Esophagus squamous epithelium (tissue), 5 donors: Measurements from ENCODE around the gene ZNF274. TPM values are rescaled to one million over a fixed set of nuclear protein-coding genes. Genes with fewer than 3 reads are reported as not detected.

Source experiments
- DNase-seq: peaks from one replicate; lab custom pipeline; 2025; lab: John Stamatoyannopoulos, UW
- H3K27ac ChIP-seq, 4 donors: fragments of 200-600 bp; sonication (generic); one replicate each; pipeline ENCODE4 v1.5.1; 2016 to 2019; ENCODE audit warnings: mild to moderate bottlenecking in 1 of 4
- H3K27me3 ChIP-seq, 4 donors: fragments of 200-600 bp; sonication (generic); 1 replicate in 3 of 4; 2 replicates in 1 of 4; pipeline versions ENCODE4 v1.5.1 to v1.6.0; 2017 to 2021; ENCODE audit warnings: antibody characterized with exemption in 1 of 4
- H3K36me3 ChIP-seq, 3 donors: fragments of 200-600 bp; sonication (generic); one replicate each; pipeline ENCODE4 v1.5.1; 2016 to 2019
- H3K4me1 ChIP-seq, 3 donors: fragments of 200-600 bp; sonication (generic); one replicate each; pipeline ENCODE4 v1.5.1; 2017 to 2019
- H3K4me3 ChIP-seq, 4 donors: fragments of 200-600 bp; sonication (generic); 1 replicate in 3 of 4; 2 replicates in 1 of 4; pipeline ENCODE4 v1.5.1; 2016 to 2019; ENCODE audit warnings: mild to moderate bottlenecking in 2 of 4, moderate library complexity in 1 of 4
- H3K9me3 ChIP-seq, 3 donors: fragments of 200-600 bp; sonication (generic); one replicate each; pipeline ENCODE4 v1.5.1; 2016 to 2019
- POLR2A ChIP-seq, 4 donors: fragments of 450-650 bp; IDR thresholded peaks; one replicate each; pipeline ENCODE4 v1.6.1; 2017; ENCODE audit warnings: antibody characterized with exemption in 4 of 4, mild to moderate bottlenecking in 4 of 4, moderate library complexity in 3 of 4
- WGBS, 2 donors: methylation state at CpG; one replicate each; pipeline ENCODE4 v1.1.5; 2018; 5-methylcytosine and 5-hydroxymethylcytosine counted together
- intact Hi-C: fragments of 100-400 bp; cut with DNase I; formaldehyde crosslinking; loops from one replicate; pipeline ENCODE4 v1.15.0; 2022
- total RNA-seq, 4 donors: library from RNA; depleted of rRNA; stranded (reverse); fragments of >200 nt; gene quantifications; one replicate each; pipeline ENCODE4 v1.1.0, GENCODE V29; 2016
- TF ChIP-seq, protein P1 (sequence below), 6 experiments: fragments of 450-650 bp in 4 of 6; fragments of 200-600 bp in 2 of 6; sonication (generic) in 2 of 6; IDR thresholded peaks; one replicate each; pipeline ENCODE4 v1.5.1; 2016 to 2019; ENCODE audit warnings: antibody characterized with exemption in 6 of 6, mild to moderate bottlenecking in 4 of 6, moderate library complexity in 4 of 6
- donor health status: DM: yes; HTN: yes; CAD: no.

The ZNF274 gene
- total RNA-seq, 4 donors from 2014 or later, result 20.4 to 28.6 (median 24.9) TPM

DNA sequence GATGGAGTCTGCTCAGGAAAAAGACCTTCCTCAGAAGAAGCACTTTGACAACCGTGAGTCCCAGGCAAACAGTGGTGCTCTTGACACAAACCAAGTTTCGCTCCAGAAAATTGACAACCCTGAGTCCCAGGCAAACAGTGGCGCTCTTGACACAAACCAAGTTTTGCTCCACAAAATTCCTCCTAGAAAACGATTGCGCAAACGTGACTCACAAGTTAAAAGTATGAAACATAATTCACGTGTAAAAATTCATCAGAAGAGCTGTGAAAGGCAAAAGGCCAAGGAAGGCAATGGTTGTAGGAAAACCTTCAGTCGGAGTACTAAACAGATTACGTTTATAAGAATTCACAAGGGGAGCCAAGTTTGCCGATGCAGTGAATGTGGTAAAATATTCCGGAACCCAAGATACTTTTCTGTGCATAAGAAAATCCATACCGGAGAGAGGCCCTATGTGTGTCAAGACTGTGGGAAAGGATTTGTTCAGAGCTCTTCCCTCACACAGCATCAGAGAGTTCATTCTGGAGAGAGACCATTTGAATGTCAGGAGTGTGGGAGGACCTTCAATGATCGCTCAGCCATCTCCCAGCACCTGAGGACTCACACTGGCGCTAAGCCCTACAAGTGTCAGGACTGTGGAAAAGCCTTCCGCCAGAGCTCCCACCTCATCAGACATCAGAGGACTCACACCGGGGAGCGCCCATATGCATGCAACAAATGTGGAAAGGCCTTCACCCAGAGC, 29.6 kb downstream of the ZNF274 start:
- intact Hi-C loops, result no loop called here
- Histone ChIP-seq H3K36me3 (peaks cover 55 to 69% (median 60%) of the 10 kb centered on the region in 3 donors), H3K4me3 (peak overlapping the region in 1 of 4 donors; percentile 32), H3K27ac (no peak overlapping the region), H3K4me1 (no peaks in the 10 kb centered on the region), H3K27me3 (no peaks in the 10 kb centered on the region), H3K9me3 (peaks cover 30 to 100% (median 98%) of the 10 kb centered on the region in 3 donors)
- no peak for DNase-seq
- 96 to 98% methylated on average over 13 to 17 of the region's 17 CpGs for WGBS, 2 donors
- no peak for TF ChIP-seq POLR2A (IDR thresholded peaks at IDR 0.05)
- TF ChIP-seq, protein P1, sequence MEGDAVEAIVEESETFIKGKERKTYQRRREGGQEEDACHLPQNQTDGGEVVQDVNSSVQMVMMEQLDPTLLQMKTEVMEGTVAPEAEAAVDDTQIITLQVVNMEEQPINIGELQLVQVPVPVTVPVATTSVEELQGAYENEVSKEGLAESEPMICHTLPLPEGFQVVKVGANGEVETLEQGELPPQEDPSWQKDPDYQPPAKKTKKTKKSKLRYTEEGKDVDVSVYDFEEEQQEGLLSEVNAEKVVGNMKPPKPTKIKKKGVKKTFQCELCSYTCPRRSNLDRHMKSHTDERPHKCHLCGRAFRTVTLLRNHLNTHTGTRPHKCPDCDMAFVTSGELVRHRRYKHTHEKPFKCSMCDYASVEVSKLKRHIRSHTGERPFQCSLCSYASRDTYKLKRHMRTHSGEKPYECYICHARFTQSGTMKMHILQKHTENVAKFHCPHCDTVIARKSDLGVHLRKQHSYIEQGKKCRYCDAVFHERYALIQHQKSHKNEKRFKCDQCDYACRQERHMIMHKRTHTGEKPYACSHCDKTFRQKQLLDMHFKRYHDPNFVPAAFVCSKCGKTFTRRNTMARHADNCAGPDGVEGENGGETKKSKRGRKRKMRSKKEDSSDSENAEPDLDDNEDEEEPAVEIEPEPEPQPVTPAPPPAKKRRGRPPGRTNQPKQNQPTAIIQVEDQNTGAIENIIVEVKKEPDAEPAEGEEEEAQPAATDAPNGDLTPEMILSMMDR (IDR thresholded peaks at IDR 0.05), result no peak

DNA sequence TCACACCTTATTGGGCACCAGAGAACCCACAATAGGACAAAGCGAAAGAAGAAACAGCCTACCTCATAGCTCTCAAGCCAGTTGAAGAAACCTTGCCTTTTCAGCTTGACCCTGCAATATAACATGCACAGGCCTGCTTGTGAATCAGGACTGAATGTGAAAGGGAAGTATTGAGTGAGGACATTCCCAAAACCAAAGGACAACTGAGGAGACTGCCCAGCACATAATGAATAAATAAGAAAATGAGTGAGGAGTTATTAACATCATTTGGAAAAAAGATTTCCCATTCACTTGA, 30.2 kb downstream of the ZNF274 start:
- 83% methylated on average over 1 of the region's 1 CpG for WGBS, 2 donors
- TF ChIP-seq POLR2A (IDR thresholded peaks at IDR 0.05), result no peak
- TF ChIP-seq, protein P1 (IDR thresholded peaks at IDR 0.05), result no peak

DNA sequence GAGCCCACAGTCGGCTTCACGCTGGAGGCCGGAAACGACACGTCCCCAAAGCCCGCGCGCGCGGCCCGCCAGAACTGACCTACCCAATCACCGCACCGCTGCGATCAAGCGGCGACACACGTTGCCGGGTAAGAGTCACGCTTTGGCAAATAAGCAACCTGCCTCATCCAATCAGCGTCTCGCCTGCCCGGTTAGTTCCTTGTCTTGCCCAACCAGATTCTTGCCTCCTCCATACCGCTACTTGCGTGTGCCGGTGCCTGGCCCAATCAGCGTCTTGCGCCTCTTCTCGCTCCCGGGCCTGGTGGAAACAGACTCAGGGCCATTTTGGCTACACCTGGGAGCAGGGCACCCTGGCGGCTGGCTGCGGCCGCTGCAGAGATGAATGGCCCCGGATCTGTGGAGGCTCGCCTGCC, 34.2 kb downstream of the ZNF274 start:
- Histone ChIP-seq H3K36me3 (peaks cover 10 to 23% (median 16%) of the 10 kb centered on the region in 3 donors), H3K4me3 (no peak overlapping the region), H3K27ac (no peak overlapping the region), H3K27me3 (no peaks in the 10 kb centered on the region), H3K4me1 (no peaks in the 10 kb centered on the region), H3K9me3 (peaks cover 7 to 100% (median 66%) of the 10 kb centered on the region in 3 donors)
- TF ChIP-seq POLR2A (IDR thresholded peaks at IDR 0.05), result no peak
- TF ChIP-seq, protein P1 (IDR thresholded peaks at IDR 0.05), result no peak
- 64 to 73% methylated on average over 3 to 15 of the region's 34 CpGs for WGBS, 2 donors
- intact Hi-C loops, result no loop called here
- DNase-seq, result no peak

More for the DNA sequence above, 30.2 kb downstream of the ZNF274 start:
- no peak overlapping the region for H3K27ac ChIP-seq
- H3K27me3 ChIP-seq, result no peaks in the 10 kb centered on the region
- intact Hi-C loops, result no loop called here
- no peaks in the 10 kb centered on the region for H3K4me1 ChIP-seq
- H3K9me3 ChIP-seq, result peaks cover 26 to 100% (median 98%) of the 10 kb centered on the region in 3 donors
- H3K4me3 ChIP-seq, result no peak overlapping the region
- peaks cover 50 to 64% (median 55%) of the 10 kb centered on the region in 3 donors for H3K36me3 ChIP-seq
- no peak for DNase-seq

DNA sequence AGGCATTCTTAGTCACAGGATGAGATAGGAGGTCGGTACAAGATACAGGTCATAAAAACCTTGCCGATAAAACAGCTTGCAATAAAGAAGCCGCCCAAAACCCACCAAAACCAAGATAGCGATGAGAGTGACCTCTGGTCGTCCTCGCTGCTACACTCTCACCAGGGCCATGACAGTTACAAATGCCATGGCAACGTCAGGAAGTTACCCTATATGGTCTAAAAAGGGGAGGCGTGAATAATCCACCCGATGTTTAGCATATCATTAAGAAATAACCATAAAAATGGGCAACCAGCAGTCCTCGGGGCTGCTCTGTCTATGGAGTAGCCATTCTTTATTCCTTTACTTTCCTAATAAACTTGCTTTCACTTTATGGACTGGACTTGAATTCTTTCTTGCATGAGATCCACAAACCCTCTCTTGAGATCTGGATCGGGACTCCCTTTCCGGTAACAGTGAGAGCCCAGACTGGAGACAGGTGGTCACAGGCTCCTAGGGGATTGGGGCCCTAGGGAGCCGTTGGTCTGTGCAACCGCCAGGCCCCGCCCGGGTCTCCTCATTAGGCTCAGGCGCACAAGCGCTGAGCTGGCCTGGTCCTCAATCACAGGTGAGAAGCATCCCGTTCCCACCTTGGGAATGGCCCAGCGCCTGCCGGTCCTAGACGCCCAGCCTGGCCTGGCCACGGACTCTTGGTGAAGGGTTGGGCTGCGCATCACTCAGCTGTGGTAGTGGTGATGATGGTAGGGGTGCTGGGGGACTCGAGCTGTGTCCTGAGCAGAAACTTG, 34.9 kb downstream of the ZNF274 start:
- no peak overlapping the region for H3K4me3 ChIP-seq
- H3K27ac ChIP-seq, result no peak overlapping the region
- peaks cover 6 to 98% (median 62%) of the 10 kb centered on the region in 3 donors for H3K9me3 ChIP-seq
- TF ChIP-seq, protein P1 (IDR thresholded peaks at IDR 0.05), result no peak
- TF ChIP-seq POLR2A (IDR thresholded peaks at IDR 0.05), result no peak
- intact Hi-C loops, result no loop called here
- H3K4me1 ChIP-seq, result no peaks in the 10 kb centered on the region
- H3K36me3 ChIP-seq, result peaks cover 2 to 16% (median 9%) of the 10 kb centered on the region in 3 donors
- 91 to 95% methylated on average over 14 to 16 of the region's 25 CpGs for WGBS, 2 donors
- DNase-seq, result no peak
- no peaks in the 10 kb centered on the region for H3K27me3 ChIP-seq

DNA sequence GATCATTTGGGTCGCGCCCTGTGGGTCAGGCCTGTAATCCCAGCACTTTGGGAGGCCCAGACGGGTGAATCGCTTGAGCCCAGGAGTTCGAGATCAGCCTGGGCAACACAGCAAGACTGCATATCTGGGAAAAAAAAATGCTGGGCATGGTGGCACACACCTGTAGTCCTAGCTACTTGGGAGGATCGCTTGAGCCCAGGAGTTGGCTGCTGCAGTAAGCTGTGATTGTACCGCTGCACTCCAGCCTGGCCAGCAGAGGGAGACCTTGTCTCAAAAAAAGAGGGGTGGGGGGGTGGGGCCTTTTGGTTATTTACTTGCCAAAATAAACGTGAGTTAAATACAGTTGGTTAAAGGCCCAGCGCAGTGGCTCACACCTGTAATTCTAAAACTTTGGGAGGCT, 36.0 kb downstream of the ZNF274 start:
- H3K4me3 ChIP-seq, result no peak overlapping the region
- H3K4me1 ChIP-seq, result no peaks in the 10 kb centered on the region
- peaks cover 0 to 5% (median 3%) of the 10 kb centered on the region in 3 donors for H3K36me3 ChIP-seq
- TF ChIP-seq POLR2A (IDR thresholded peaks at IDR 0.05), result no peak
- TF ChIP-seq, protein P1 (IDR thresholded peaks at IDR 0.05), result peak in 1 of 6 experiments; percentile 20
- peaks cover 5 to 98% (median 60%) of the 10 kb centered on the region in 3 donors for H3K9me3 ChIP-seq
- H3K27me3 ChIP-seq, result no peaks in the 10 kb centered on the region
- no peak for DNase-seq
- intact Hi-C loops, result no loop called here
- WGBS, 2 donors, result 56 to 66% methylated on average over 6 to 7 of the region's 9 CpGs
- H3K27ac ChIP-seq, result no peak overlapping the region
